GM19023 (cell line): Measurements from ENCODE around the gene MX2.
"Not testable (repeated sequence)": the region's sequence is repeated elsewhere in the genome, so short reads cannot be mapped to it uniquely, and the experiment has no call there.

Experiments used
- ATAC-seq: cut with Tn5 transposase; IDR thresholded peaks from one replicate; pipeline ENCODE4 v1.9.1; 2021; ENCODE audit warnings: mild to moderate bottlenecking, moderate library complexity; ENCODE audit not compliant: unreplicated experiment

MX2 gene

GRCh38 chr21:41333752-41334151, 28.1 kb upstream of the MX2 start:
- ATAC-seq = no peak

- ATAC-seq = no peak
Measured at GRCh38 chr21:41337515-41337914, 24.3 kb upstream of the MX2 start.

GRCh38 chr21:41338455-41338854, 23.4 kb upstream of the MX2 start:
- no peak for ATAC-seq

GRCh38 chr21:41342035-41342434, 19.8 kb upstream of the MX2 start:
- ATAC-seq = no peak

GRCh38 chr21:41344146-41344545, 17.7 kb upstream of the MX2 start:
- no peak for ATAC-seq

- ATAC-seq = no peak
Measured at GRCh38 chr21:41345356-41345755, 16.5 kb upstream of the MX2 start.

- ATAC-seq = no peak
Measured at GRCh38 chr21:41345934-41346685, 15.7 kb upstream of the MX2 start.

- ATAC-seq = no peak
Measured at GRCh38 chr21:41346758-41347157, 15.1 kb upstream of the MX2 start.

- no peak for ATAC-seq
Measured at GRCh38 chr21:41348434-41348833, 13.4 kb upstream of the MX2 start.

- no peak for ATAC-seq
Measured at GRCh38 chr21:41349126-41349525, 12.7 kb upstream of the MX2 start.

- no peak for ATAC-seq
Measured at GRCh38 chr21:41349619-41350390, 12.0 kb upstream of the MX2 start.

- ATAC-seq = no peak
Measured at GRCh38 chr21:41350436-41351155, 11.2 kb upstream of the MX2 start.

- no peak for ATAC-seq
Measured at GRCh38 chr21:41357546-41357945, 4.3 kb upstream of the MX2 start.

GRCh38 chr21:41358193-41359166, 3.3 kb upstream of the MX2 start:
- no peak for ATAC-seq

GRCh38 chr21:41359286-41359685, 2.5 kb upstream of the MX2 start:
- ATAC-seq = no peak

GRCh38 chr21:41359754-41360071, 2.1 kb upstream of the MX2 start:
- not testable (repeated sequence) for ATAC-seq

- ATAC-seq = no peak
Measured at GRCh38 chr21:41360072-41360821, 1.6 kb upstream of the MX2 start.

GRCh38 chr21:41361053-41361785, 608 bp upstream of the MX2 start:
- ATAC-seq = peak; percentile 15

- ATAC-seq = no peak
Measured at GRCh38 chr21:41362605-41363369, 960 bp downstream of the MX2 start.
